ENCODE results near the gene BOLA1.
"Not testable (repeated sequence)": the region's sequence is repeated elsewhere in the genome, so short reads cannot be mapped to it uniquely, and the experiment has no call there.

The BOLA1 gene

GRCh38 chr1:149886121-149886395 is 13.3 kb upstream of the BOLA1 start:
- not testable (repeated sequence) for H3K4me1 ChIP-seq (ENCODE audit: control insufficient read depth, insufficient read depth, low read length); H3K36me3 ChIP-seq (ENCODE audit: control insufficient read depth in 2 of 2, insufficient read depth in 1 of 2, low read length in 2 of 2); H3K9me3 ChIP-seq (ENCODE audit: control insufficient read depth, insufficient read depth, low read depth, low read length)
- 0 out of 2 replicates have a peak, but pooled peaks have one; percentile 6 for TF ChIP-seq REPIN1 (tag by site-specific recombination; IDR thresholded peaks at IDR 0.05; ENCODE audit: low read depth)
- TF ChIP-seq SCRT2 (tag by site-specific recombination; IDR thresholded peaks at IDR 0.05): peak; percentile 11; the same call in 1 of the 2 replicates
- TF ChIP-seq HIC1 (tag by site-specific recombination; IDR thresholded peaks at IDR 0.05): peak; percentile 74
- 0 out of 2 replicates have a peak, but pooled peaks have one; percentile 48 for TF ChIP-seq YY1 (tag by site-specific recombination; IDR thresholded peaks at IDR 0.05)
- H3K27ac ChIP-seq (ENCODE audit: extremely low read depth, low read depth, low read length): peak overlapping the region; percentile 39
- peak overlapping the region; percentile 58 for H3K4me3 ChIP-seq (ENCODE audit: low read depth, low read length)
- ChIA-PET POLR2A (interaction anchor here (0.5 to 4.0 kb wide), 18 partner anchors 14 to 359 kb away, joined by 3 to 48 read pairs (median 8); partner anchors contain the start of genes BOLA1, MTMR11, SF3B4 and SV2A), CTCF (interaction anchor here (0.7 to 1.3 kb wide), 2 partner anchors 194 to 283 kb away, joined by 3 to 5 read pairs; no protein-coding TSS in a partner anchor)

DNA sequence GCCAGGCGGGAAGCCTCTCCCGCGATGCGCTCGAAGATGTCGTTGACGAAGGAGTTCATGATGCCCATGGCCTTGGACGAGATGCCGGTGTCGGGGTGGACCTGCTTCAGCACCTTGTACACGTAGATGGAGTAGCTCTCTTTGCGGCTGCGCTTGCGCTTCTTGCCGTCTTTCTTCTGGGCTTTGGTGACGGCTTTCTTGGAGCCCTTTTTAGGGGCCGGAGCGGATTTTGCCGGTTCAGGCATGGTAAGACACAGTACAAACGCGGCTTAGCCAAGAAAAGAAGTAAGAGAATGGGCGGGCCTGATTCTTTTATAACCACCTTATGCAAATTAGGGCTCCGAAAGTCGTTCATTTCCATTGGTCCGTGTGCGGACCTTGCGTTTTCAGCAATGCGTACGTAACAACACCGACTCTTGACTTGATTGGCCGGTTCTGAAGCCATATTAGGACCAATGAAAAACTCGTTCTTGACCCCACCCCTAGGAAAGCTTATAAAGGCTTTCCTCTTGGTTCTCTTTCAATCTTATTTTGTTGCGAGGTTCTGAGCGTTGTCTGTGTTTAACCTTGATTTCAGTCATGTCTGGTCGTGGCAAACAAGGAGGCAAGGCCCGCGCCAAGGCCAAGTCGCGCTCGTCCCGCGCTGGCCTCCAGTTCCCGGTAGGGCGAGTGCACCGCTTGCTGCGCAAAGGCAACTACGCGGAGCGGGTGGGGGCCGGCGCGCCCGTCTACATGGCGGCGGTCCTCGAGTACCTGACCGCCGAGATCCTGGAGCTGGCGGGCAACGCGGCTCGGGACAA is 12.8 kb upstream of the BOLA1 start:
- POLR2A ChIA-PET: interaction anchor here (0.6 to 4.0 kb wide), 24 partner anchors 10 to 1135 kb away, joined by 3 to 48 read pairs (median 6); partner anchors contain the start of genes APH1A, BOLA1, MTMR11 and SF3B4
- Histone ChIP-seq H3K36me3 (ENCODE audit: control insufficient read depth in 2 of 2, insufficient read depth in 1 of 2, low read length in 2 of 2) (no peaks in the 10 kb centered on the region), H3K4me1 (ENCODE audit: control insufficient read depth, insufficient read depth, low read length) (0 out of 2 replicates have a peak, but pooled peaks cover 2% of the 10 kb centered on the region), H3K4me3 (ENCODE audit: low read depth, low read length) (peak overlapping the region; percentile 64), H3K27ac (ENCODE audit: extremely low read depth, low read depth, low read length) (peak overlapping the region; percentile 68), H3K9me3 (ENCODE audit: control insufficient read depth, insufficient read depth, low read depth, low read length) (no peaks in the 10 kb centered on the region)
- CTCF ChIA-PET: interaction anchor here (0.6 to 2.4 kb wide), 5 partner anchors 119 to 301 kb away, joined by 3 to 14 read pairs (median 4); no protein-coding TSS in a partner anchor
- TF ChIP-seq BCL11B (tag by site-specific recombination; IDR thresholded peaks at IDR 0.05; ENCODE audit: low read depth): peak; percentile 46; the same call in 1 of the 2 replicates
- TF ChIP-seq ZSCAN5A (tag by site-specific recombination; IDR thresholded peaks at IDR 0.05): 0 out of 2 replicates have a peak, but pooled peaks have one; percentile 66
- peak; percentile 50 for TF ChIP-seq YY1 (tag by site-specific recombination; IDR thresholded peaks at IDR 0.05)
- TF ChIP-seq ZNF660 (tag by site-specific recombination; IDR thresholded peaks at IDR 0.05): peak; percentile 60
- peak; percentile 25; the same call in 1 of the 2 replicates for TF ChIP-seq SP7 (tag by site-specific recombination; IDR thresholded peaks at IDR 0.05)
- TF ChIP-seq, protein P1, sequence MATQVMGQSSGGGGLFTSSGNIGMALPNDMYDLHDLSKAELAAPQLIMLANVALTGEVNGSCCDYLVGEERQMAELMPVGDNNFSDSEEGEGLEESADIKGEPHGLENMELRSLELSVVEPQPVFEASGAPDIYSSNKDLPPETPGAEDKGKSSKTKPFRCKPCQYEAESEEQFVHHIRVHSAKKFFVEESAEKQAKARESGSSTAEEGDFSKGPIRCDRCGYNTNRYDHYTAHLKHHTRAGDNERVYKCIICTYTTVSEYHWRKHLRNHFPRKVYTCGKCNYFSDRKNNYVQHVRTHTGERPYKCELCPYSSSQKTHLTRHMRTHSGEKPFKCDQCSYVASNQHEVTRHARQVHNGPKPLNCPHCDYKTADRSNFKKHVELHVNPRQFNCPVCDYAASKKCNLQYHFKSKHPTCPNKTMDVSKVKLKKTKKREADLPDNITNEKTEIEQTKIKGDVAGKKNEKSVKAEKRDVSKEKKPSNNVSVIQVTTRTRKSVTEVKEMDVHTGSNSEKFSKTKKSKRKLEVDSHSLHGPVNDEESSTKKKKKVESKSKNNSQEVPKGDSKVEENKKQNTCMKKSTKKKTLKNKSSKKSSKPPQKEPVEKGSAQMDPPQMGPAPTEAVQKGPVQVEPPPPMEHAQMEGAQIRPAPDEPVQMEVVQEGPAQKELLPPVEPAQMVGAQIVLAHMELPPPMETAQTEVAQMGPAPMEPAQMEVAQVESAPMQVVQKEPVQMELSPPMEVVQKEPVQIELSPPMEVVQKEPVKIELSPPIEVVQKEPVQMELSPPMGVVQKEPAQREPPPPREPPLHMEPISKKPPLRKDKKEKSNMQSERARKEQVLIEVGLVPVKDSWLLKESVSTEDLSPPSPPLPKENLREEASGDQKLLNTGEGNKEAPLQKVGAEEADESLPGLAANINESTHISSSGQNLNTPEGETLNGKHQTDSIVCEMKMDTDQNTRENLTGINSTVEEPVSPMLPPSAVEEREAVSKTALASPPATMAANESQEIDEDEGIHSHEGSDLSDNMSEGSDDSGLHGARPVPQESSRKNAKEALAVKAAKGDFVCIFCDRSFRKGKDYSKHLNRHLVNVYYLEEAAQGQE (tag by site-specific recombination; IDR thresholded peaks at IDR 0.05): peak; percentile 36
- peak; percentile 73 for TF ChIP-seq ZBTB26 (tag by site-specific recombination; optimal IDR thresholded peaks at IDR 0.05)
- TF ChIP-seq KLF10 (tag by site-specific recombination; IDR thresholded peaks at IDR 0.05): peak; percentile 99
- no peak for TF ChIP-seq ZNF155 (tag by site-specific recombination; IDR thresholded peaks at IDR 0.05)
- TF ChIP-seq SP2 (tag by site-specific recombination; IDR thresholded peaks at IDR 0.05): peak; percentile 84
- TF ChIP-seq, protein P2, sequence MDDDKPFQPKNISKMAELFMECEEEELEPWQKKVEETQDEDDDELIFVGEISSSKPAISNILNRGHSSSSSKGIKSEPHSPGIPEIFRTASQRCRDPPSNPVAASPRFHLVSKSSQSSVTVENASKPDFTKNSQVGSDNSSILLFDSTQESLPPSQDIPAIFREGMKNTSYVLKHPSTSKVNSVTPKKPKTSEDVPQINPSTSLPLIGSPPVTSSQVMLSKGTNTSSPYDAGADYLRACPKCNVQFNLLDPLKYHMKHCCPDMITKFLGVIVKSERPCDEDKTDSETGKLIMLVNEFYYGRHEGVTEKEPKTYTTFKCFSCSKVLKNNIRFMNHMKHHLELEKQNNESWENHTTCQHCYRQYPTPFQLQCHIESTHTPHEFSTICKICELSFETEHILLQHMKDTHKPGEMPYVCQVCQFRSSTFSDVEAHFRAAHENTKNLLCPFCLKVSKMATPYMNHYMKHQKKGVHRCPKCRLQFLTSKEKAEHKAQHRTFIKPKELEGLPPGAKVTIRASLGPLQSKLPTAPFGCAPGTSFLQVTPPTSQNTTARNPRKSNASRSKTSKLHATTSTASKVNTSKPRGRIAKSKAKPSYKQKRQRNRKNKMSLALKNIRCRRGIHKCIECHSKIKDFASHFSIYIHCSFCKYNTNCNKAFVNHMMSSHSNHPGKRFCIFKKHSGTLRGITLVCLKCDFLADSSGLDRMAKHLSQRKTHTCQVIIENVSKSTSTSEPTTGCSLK (tag by site-specific recombination; IDR thresholded peaks at IDR 0.05): no peak
- TF ChIP-seq ZNF2 (tag by site-specific recombination; IDR thresholded peaks at IDR 0.05): peak; percentile 77
- peak; percentile 40; the same call in 1 of the 2 replicates for TF ChIP-seq KLF8 (tag by site-specific recombination; IDR thresholded peaks at IDR 0.05)
- no peak for TF ChIP-seq ZNF701 (tag by site-specific recombination; IDR thresholded peaks at IDR 0.05)
- TF ChIP-seq KLF1 (tag by site-specific recombination; IDR thresholded peaks at IDR 0.05): peak; percentile 51; the same call in 1 of the 2 replicates
- no peak for TF ChIP-seq TCF7L2 (IDR thresholded peaks at IDR 0.05; ENCODE audit: borderline replicate concordance, low read depth, low read length)
- TF ChIP-seq ZNF391 (tag by site-specific recombination; IDR thresholded peaks at IDR 0.05; ENCODE audit: borderline replicate concordance, low read depth): peak; percentile 86
- peak; percentile 88 for TF ChIP-seq ZNF335 (tag by site-specific recombination; conservative IDR thresholded peaks at IDR 0.05)
- TF ChIP-seq ZFHX2 (tag by site-specific recombination; conservative IDR thresholded peaks at IDR 0.05): no peak

Measured in HEK293 (cell line).